ENCODE data around the gene JUND.

- TF ChIP-seq CTCF (IDR thresholded peaks at IDR 0.05) = no peak
- no peak for TF ChIP-seq POLR2A (IDR thresholded peaks at IDR 0.05)
Observed at GRCh38 chr19:18298601-18299000, 17.2 kb upstream of the JUND start.
